SHP77 treated with DMSO at 0.1 percent for 48 hours (cell line): ENCODE data around the gene ELP4.

Source experiments
- DNase-seq: peaks from one replicate; lab custom pipeline; 2025; lab: John Stamatoyannopoulos, UW

Gene ELP4

DNA sequence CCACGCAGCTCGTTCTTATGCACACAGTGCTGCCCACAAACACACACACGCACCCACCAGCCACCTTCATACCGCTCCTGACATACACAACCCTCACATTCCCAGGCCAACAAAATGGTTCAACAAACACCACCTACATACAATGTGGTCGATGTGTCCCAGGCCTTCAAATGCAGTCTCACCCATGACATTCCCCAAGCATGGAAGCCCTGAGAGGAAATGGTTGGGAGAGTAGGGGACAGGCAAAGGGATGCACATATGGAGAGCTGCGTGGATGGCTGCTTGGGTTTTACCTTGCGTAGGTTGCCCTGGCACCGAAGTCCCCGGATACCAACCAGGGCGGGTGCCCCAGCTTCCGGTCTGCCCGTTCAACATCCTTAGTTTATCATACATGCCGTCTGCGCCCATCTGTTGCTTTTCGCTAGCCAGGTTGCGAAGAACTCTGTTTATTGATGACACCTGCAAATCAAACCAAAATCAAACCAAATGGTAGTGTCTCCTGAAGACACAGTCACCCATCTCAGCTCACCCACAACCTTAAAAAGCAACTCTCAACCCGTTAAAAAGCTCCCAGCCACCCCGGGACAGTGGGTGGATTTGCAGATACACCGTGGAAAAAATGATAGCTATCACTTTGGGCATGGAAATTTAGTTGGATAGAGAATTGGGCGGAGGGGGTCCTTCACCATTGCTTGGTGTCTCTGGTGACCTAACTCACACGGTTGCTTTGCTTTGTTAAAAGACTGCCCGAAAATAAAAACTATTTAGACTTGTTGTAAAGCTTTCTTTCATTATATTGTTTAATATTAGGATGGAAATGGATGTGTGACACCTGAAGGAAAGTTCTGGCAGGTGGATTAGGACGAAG, 291.1 kb downstream of the ELP4 start:
- no peak for DNase-seq

DNA sequence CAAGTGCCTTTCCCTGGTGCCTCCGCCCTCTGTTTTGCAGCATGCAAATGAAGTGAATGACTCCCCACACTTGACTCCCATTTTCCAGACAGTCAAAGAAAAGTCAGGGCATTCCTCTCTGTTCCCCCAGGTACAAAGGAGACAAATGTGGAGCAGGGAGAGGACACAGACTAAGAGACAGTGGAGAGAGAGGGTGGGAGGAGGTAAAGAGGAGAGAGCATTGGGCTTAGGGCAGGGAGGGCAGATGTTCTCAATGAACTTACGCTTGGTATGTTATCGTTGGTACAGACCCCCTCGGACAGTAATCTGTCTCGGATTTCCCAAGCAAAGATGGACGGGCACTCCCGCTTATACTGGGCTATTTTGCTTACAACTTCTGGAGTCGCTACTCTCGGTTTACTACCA, 291.7 kb downstream of the ELP4 start:
- no peak for DNase-seq

DNA sequence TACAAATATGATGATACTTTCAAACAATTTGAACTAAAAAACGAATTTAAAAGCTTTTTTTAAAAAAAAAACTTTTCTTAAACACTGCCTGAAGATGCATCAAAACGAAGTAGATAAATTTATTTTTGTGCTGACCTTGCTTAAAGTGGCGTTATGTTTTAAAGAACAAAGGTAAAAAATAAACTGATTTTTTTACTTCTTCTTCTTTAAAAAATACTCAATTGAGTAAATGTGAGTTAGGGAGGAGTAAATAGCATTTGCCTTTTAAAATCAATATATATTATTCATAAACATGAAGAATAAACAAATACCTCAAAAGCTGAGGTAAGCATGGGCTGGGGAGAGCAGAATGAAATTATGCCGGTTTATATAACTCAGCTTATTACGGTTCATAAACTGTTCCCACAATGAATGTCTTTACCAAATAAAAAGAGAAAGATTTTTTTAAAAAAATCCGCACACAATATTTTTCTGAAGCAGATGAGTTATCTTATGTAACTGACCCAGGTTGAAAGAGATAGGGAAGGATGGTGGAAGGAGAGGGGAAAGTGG, 292.5 kb downstream of the ELP4 start:
- DNase-seq: no peak

DNA sequence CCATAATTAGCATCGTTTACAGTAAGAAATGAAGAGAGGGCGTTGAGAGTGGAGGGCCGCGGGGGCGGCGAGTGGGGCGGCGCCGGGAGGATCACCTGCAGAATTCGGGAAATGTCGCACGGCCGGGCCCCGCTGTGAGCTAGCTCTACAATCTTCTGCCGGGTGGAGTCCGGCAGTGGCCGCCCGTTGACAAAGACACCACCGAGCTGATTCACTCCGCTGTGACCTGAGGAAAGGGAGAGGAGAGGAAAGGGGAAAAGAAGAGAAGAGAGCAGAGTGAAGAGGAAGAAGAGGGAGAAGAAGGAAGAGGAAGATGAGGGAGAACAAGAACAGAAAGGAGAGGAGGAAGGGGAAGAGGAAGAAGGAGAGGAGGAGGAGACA, 293.0 kb downstream of the ELP4 start:
- no peak for DNase-seq

DNA sequence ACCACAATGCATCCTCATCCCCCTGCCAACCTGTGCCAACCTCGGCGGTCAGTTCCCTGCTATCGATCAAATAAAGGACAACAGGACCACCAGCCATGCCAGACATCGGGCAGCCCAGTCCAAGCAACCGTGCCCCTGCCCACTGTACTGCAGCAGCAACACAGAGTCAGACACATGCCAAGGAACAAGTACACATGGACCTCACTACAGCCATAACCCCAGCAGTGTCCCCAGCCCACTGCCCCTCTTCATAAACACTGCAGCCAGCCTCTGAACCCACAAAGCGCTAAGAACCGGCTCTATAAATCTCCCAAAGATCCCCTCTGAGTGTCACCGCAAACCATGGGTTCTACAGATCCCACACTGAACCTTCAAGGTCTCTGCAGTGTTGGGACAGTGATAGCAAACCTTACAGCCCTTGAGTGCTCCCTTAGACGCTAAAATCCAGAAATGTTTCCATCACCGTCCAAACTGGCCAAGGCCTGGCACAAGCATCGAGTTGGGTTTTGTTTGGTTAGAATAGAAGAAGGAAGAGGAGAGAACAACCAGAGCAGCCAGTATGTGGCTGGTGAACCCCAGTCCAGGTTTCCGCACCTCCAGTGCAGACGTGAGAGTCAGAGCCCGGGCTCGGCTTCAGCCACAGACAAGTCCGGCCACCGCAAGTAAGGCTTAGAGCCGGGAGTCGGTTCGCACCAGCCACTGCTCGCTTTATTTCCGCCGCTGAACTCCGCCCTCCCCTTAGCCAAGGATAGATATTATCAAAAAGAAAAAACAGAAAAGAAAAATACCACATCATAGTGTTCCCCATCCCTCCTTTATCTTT, 293.6 kb downstream of the ELP4 start:
- DNase-seq: no peak

DNA sequence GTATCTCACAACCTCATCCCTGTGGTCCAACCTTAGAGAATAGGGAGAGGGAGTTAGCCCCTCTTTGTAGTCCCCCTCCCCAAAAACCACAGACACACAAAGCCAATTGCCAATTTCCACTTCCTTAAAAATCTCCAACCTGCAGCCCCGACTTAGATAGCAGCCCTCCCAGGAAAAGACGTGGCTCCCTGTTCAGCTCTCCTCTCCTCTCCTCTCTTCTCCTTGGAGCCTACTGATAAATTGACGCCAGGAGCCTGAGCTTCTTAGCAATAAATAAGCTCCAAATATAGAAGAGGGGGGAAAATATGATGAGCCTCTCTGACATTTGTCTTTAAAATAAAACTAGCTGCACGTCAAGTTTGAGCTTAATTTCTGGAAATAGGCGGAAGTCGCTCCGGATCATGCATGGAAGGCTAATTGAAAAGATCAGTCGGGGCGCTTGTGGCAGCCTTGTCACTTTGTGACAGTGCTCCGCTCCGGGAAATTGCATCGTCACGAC, 294.3 kb downstream of the ELP4 start:
- no peak for DNase-seq

DNA sequence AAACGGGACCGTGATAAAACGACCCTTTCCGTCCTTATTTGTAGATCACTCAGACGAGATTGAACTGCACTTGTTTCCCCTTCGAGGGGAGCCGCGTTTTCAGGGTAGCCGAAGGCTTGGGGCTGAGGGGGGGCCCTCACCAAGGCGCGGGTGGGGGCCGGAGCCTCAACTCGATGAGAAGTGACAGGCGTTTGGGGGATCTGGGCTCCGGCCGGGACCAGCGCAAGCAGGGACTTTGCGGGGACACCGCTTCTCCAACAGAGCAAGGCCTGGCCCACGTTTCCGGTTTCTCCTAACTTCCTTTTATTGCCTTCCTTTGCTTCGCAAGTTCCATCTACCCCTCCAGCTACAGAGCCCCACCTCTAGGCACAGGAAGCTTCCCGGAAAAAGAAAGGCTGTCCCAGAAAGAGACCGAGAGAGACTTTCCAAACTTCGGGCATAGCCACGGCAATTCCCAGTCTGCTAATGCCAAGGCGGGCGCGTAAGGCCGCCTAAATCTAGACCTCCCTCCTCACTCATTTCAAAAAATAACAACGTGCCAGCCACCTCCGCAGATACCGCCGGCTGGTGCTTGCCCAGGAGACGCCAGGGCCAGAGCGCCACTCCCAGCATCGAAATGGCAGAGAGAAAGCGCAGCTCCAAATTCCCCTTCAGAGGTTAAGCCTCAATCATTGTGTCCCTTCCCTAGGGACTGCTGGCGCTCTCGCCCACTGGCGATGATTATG, 294.9 kb downstream of the ELP4 start:
- DNase-seq: no peak

DNA sequence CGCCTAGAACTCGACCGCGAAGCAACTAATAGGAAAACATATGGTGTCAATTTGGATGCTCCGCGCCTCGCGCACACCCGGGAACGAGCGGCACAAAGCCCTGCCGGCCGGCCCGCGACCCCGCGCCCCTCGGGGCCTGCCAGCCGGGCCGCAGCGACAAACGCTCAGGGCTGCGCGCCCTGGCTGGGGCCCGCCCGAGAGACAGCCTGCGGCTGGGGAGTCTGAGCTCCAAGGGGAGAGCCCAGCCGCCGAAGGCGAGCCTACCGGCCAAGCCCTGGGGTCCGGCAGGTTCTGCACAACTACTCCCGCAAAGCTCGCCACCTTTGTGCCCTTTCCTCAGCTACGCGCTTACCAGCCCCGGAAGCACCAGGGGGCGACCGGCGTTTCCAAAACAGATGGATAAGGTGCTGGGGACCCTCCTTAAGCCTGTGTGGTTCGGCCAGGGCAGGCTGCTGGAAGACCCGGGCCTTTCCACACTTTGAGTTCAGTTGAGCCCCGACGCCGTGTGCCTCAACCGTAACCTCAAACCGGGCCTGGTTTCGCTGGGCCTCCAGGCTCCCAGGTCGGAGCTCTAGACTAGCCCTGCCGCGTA, 295.6 kb downstream of the ELP4 start:
- DNase-seq: no peak

DNA sequence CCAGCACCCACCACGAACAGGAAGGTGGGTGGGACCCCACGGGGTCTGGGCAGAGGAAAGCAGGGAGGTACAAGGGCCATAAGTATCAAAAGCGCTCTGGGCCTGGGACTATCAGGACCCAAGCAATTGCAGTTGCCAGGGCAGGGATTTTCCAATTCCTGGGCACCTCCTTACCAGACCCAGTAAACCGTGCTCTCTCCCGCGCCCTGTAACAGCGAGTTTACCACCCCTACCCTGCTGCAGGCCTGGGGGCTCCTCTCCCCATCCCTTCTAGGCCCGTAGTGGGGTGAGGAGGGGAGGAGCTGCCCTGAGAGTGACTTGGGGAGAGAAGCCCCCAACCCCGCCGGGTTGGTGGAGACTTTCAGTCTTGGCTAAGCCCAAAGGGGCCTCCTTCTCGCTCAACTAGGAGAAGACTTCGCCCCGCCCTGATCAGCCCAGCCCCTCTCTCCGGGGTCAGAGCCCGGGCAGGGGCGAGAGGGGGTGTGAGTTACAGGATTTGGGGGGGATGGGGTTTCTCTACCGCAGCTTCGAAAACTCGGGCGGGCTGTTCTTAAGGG, 296.1 kb downstream of the ELP4 start:
- no peak for DNase-seq

DNA sequence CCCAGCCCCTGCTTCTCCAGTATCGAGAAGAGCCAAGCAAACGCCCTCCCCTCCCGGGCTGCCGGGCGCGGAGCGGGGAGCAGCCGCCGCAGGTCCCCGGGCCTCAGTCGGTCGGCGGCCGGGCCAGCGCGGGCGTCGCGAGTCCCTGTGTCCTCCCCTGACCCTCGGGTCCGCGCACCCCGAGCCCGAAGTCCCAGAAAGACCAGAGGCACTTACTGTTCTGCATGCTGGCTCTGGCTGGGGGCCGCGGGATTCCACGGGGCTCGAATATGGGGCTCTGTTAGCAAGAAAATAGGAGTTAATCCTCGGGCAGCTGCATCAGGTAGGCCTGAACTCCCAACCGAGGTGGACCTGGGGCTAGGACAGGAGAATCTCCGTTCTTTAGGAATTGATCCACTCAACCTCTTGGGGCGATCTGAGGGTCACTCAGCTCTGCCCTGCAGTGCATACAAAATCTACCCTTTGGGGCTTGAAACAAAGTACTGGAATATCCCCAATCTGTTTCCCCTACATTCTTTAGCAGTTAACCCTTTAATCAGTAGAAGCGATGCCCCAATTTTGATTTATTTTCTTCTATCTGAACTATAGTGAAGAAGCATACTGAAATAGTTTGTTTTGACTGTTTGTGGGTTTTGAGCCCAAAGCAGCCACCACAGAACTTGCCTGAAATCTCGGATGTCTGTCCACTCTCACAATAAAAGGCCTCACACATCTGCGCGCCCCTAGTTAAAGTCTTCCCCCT, 296.8 kb downstream of the ELP4 start:
- no peak for DNase-seq

DNA sequence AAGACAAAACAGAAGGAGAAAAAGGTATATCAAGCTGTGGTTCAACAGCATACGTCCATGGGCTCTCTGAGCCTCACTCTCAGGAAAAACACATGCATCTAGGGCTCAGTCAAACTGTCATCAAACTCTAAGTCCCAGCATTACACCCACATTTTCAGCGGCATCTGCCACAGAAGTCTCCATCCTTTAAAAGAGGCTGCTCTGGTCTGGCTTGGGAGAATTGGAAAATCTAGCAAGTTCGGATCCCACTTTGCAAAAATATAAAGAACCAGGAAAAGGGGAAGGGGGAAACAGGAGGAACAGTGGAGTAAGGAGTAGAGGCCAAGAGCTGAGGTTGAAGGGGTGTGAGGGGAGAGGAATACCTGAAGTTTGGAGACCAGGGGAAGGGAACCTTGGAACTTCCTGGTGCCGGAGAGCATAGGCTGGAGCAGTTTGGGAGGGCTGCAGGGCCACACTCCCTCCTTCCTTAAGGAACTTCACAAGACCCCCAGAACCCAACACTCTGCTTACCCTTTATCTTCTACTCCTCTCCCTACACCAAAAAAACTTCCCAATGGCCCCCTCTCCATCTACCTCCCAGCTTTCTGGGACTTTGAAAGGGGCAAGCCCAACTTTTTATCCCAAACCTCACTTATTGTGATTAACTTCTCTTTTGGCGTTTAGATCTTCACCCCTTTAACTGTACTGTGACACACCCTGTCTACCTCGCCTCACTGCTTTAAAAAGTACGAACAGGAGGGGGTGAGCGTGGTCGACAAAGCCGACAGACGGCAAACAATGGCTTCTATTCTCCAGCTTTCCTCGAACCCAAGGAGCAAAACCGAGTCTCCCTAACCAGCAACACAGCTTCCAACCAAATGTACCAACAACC, 297.6 kb downstream of the ELP4 start:
- DNase-seq: no peak

DNA sequence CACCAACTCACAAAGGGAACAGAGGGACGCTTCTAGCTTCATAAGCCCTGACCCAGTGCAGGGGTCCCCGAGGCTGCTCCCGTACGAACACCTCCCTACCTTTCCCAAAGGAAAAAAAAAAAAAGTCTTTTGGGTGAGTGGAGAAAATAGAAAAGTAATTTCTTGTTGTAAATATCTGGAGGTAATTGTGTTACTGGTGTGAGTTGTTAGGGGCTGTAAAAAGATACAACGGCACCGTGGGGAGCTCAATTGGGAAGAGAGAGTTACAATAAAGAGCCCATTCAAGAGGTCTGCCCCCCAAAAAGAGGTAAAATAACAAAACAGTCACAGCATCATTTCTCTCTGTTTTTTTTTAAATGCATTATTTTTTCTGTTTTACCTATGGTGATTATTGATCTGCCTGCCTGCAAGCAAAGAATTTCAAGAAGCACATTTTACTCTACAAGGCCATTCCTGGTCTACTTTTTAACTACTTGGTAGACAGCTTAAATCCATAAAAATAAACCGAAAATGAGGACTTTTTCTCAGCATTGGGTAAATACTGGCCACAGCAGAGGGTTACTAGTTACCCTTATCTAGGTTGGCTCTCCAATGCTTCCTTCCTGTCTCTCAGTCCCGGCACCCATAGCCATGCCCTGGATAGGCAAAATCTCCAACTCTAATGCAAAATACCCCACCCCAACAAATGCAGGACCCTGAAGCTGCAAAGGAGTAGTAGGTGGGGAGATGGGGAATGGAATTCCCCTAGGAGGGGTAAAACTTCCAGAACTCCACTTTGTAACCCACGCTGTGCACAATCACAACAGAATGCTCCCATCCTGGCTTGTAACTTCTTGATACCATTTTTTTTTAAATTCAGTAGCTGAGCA, 298.5 kb downstream of the ELP4 start:
- no peak for DNase-seq

DNA sequence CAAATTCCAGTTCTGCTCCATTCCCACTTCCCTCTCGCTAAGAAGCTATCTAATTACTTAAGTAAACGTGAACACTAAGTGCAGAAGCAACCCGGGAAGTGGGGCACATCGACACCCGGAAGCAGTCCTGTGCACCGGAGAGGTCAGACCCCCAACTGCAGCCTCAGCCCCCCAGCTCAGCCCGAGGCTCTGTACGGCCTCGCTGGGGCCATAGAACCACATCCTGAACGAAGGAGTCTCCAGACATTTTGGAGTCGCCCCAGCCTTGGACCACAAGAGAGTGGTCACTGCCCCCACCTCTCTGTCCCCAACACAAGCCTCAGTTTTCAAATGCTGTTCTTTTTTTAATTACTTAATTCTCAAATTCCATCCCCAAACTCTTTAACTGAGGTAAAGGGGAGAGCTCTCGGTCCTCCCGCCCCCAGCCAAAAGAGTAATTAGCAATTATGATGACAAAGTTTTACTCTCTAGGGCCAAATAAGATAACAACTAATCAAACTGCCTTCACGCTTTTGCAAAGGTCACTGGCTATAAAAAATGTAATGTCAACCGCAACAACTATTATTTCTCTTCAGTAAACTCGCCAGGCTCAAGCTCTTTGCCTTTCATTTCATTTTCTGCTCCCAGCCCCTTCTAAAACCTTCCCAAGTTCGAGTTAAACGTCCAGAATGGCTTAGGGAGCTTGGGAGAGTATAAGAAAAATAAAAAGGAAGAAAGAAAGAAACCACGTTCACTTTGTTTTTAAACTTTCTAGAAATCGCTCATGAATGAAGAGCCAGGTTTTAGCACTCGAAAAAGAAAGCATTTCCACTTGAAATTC, 299.4 kb downstream of the ELP4 start:
- no peak for DNase-seq

DNA sequence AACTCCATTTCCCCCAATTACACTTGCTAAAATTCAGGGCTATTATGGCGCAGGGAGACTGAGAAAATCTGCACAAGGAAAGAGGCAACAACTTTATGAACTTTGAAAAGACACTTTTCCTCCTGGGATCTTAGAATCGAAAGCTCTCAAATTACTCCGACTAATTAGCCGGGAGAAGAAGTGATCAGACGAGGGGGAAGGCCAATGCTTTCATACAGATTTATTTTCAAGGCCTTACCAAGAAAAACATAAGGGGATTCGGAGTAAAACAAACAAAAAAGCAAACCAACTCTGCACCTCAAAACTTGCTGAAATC, 299.9 kb downstream of the ELP4 start:
- no peak for DNase-seq

DNA sequence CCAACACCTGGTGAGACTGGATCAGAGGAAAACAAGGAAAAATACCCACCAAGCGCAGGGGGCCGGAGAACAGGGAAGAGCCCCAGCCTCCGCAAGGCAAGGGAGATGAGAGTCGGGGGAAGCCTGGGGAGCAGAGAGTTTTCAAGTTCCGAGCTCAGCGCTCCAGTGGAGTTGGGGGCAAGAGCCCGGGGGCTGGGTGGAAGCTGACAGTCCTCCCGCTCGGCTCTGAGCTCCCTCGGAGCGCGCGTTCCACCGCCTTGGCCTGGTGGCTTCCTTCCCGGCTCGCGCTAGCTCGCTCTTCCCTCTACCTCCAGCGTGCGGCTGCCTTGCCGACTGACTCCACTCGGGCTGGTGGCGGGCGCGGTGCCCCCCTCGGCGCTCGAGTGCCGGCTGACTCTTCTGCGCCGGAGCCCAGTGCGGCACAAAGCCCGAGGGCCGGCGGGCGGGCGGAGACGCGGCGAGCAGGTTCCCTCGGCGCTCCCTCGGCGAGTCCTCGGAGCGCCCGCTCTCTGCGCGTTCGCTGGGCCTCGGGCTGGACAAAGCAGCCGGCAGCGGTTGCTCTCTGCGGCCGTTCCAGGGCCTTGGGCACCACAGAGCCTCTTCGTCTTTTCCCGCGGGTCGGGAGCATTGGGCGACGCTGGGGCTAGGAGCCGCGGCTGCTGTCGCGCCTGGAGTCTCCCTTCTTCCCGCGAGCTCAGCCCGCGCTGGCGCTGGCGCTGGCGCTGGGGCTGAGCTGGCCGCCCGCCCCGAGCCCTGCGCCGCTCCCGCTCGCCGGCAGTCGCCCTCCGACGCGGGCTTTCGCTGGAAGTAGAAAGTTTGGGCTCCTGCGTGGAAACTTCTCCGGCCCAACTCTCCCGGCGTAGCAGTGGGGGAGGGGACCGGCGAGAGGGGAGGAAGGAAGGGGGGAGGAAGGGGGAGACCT, 300.6 kb downstream of the ELP4 start:
- DNase-seq: no peak

DNA sequence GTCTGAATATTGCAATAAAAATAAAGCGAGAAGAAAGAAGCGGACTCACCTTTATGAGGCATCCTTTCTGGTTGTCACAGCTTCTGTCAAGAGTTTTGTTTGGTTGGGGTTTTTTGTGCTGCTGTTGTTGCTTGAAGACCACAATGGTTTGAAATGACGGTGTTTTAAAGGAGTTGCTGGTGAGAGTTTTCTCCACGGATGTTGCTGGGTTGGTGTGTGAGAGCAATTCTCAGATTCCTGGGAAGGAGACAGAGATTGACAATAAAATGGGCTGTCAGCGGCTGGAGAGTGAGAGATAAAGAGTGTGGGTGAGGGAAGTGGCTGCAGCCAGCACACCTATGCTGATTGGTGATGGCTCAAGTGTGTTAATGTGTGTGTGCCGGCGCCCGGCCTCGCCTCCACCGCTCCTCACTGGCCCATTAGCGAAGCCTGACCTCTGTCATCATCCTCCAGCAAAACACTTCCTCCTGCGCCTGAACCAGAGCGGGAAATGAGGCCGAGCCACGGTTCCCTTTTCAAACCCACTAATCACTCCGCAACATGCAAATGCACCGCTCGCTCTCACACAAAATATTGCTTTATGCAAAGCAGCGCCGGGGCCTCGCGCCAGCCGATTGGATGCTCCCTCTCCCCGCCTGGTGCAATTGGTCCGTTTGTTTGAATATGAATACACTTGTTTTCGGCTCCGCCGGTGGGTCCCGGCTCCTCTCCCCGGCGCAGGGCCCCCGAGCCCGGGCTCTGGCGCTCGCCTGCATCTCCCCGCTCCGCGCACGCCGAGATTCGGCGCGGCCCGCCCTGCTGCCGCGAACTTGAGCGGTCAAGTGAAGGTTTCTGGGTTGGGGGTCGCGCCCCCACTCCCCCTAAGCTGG, 301.4 kb downstream of the ELP4 start, which contains the start of gene PAX6:
Gene PAX6 (minus strand): TSS at position 544 of the 869 bp plus-strand sequence. CDS start 4,911 bp downstream, outside the sequence.
- DNase-seq: no peak
